ENCODE results near the gene USH2A. TPM values are rescaled to one million over a fixed set of nuclear protein-coding genes. Genes with fewer than 3 reads are reported as not detected.

Gene USH2A
- total and polyA plus RNA-seq, 5 experiments from 2014 or later, result not detected

DNA sequence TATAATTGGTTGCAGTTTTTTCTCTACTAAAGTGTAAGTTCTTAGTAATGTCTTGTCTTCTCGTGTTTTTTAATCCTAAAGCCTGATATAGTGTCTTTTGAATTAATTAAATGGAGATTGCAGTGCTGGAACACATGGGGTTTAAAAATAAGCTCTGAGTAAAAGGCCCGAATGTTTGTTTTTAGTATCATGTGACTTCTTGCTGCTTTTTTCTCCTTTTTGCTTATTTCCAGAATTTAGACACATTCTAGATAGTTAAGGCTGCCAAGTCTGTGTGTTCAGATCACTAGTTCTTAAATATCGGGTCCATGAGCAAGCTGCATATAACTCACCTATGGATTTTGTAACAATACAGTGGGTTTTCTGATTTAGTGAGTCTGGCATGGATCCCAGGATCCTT, 828.6 kb downstream of the USH2A start:
- no peak overlapping the region for H3K27ac Mint-ChIP-seq
- no peak overlapping the region for H3K4me3 Mint-ChIP-seq
- H3K36me3 Mint-ChIP-seq, result peaks cover 10 to 31% (median 16%) of the 10 kb centered on the region in 3 donors
- no peaks in the 10 kb centered on the region for H3K4me1 Mint-ChIP-seq
- POLR2A ChIA-PET, result no interaction called here
- ATAC-seq, result no peak
- peaks cover 0 to 18% (median 2%) of the 10 kb centered on the region in 9 donors for H3K9me3 Mint-ChIP-seq
- no peaks in the 10 kb centered on the region for H3K27me3 Mint-ChIP-seq
- no peak for DNase-seq

GRCh38 chr1:215590779-215591491, 832.3 kb downstream of the USH2A start:
- no peak for ATAC-seq
- no peak overlapping the region for H3K4me3 Mint-ChIP-seq
- peaks cover 0 to 18% (median 3%) of the 10 kb centered on the region in 9 donors for H3K9me3 Mint-ChIP-seq
- no peaks in the 10 kb centered on the region for H3K27me3 Mint-ChIP-seq
- peaks cover 10 to 32% (median 17%) of the 10 kb centered on the region in 3 donors for H3K36me3 Mint-ChIP-seq
- no peak for DNase-seq
- H3K27ac Mint-ChIP-seq, result no peak overlapping the region
- POLR2A ChIA-PET, result no interaction called here
- H3K4me1 Mint-ChIP-seq, result peaks cover 0 to 2% (median 0%) of the 10 kb centered on the region in 4 donors

- Mint-ChIP-seq H3K27ac (no peak overlapping the region), H3K9me3 (peaks cover 0 to 18% (median 5%) of the 10 kb centered on the region in 9 donors), H3K4me1 (peaks cover 0 to 2% (median 0%) of the 10 kb centered on the region in 4 donors), H3K36me3 (peaks cover 15 to 36% (median 19%) of the 10 kb centered on the region in 3 donors), H3K27me3 (no peaks in the 10 kb centered on the region), H3K4me3 (no peak overlapping the region)
- POLR2A ChIA-PET, result no interaction called here
- DNase-seq (no peak), ATAC-seq (no peak)
Observed at GRCh38 chr1:215589650-215590435, 833.4 kb downstream of the USH2A start.

DNA sequence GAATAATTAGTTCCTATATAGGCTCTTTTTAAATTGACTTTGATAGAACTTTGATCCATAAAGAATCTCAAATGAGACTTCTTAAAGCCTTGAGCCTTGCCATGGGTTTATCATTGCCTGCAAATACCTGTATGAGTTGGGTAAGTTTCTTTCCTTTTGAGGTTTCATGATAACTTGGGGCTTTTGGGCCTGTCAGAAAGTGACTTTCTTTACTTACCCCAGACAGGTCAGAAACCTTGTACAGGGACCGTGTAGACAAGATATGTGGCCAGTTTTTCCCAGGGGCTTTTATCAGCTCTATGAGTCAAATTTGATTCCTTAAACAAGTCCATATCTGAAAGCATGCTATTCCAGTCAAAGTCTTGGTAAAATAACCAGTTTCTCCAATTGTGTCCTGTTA, 838.9 kb downstream of the USH2A start:
- H3K4me3 Mint-ChIP-seq, result no peak overlapping the region
- H3K9me3 Mint-ChIP-seq, result peaks cover 0 to 11% (median 6%) of the 10 kb centered on the region in 9 donors
- H3K36me3 Mint-ChIP-seq, result peaks cover 7 to 41% (median 30%) of the 10 kb centered on the region in 3 donors
- H3K4me1 Mint-ChIP-seq, result peaks cover 0 to 2% (median 0%) of the 10 kb centered on the region in 4 donors
- H3K27ac Mint-ChIP-seq, result no peak overlapping the region
- H3K27me3 Mint-ChIP-seq, result no peaks in the 10 kb centered on the region
- ATAC-seq (no peak), DNase-seq (no peak)
- POLR2A ChIA-PET, result interaction anchor here (0.6 kb wide), 1 partner anchor 1102 kb away, joined by 6 read pairs; no protein-coding TSS in a partner anchor

- H3K9me3 Mint-ChIP-seq, result peaks cover 0 to 11% (median 6%) of the 10 kb centered on the region in 9 donors
- POLR2A ChIA-PET, result no interaction called here
- H3K36me3 Mint-ChIP-seq, result peaks cover 7 to 38% (median 36%) of the 10 kb centered on the region in 3 donors
Observed at GRCh38 chr1:215583185-215583749, 840.0 kb downstream of the USH2A start.

DNA sequence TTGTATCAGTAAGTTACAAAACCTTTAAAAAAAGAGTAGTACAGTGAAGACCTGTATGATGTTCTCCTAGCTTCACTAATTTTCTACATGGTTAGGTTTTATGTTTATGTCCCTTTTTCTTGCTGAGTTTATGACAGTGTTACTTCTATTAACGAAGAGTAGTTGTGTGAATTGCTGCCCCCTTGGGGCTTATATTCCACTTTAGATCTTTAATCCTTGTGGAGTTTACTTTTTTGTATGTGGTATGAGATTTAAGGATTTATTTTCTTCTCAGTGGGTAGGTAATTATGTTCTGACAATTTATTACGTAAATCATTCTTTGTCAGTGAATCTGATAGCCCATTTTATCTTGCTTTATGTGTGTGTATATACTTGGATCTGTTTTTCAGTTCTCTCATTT, 841.4 kb downstream of the USH2A start:
- Mint-ChIP-seq H3K36me3 (peaks cover 7 to 44% (median 34%) of the 10 kb centered on the region in 3 donors), H3K27me3 (no peaks in the 10 kb centered on the region), H3K4me3 (no peak overlapping the region), H3K27ac (no peak overlapping the region), H3K4me1 (peaks cover 0 to 2% (median 0%) of the 10 kb centered on the region in 4 donors), H3K9me3 (peaks cover 0 to 11% (median 6%) of the 10 kb centered on the region in 9 donors)
- POLR2A ChIA-PET, result no interaction called here
- ATAC-seq (no peak), DNase-seq (no peak)

More at GRCh38 chr1:215583185-215583749, 840.0 kb downstream of the USH2A start:
- Mint-ChIP-seq H3K27ac (no peak overlapping the region), H3K4me1 (peaks cover 0 to 2% (median 0%) of the 10 kb centered on the region in 4 donors), H3K4me3 (no peak overlapping the region), H3K27me3 (no peaks in the 10 kb centered on the region)
- DNase-seq, result no peak
- ATAC-seq, result no peak

All from naive thymus-derived CD8-positive, alpha-beta T cell (primary cell).